Activated T-helper 1 cell treated with anti-CD3 and anti-CD28 coated beads, Interleukin-12 subunit alpha, Interleukin-12 subunit beta, Interleukin-2, Interleukin-4 antibody, amounts not matched to agents 30 ng/mL and 10 ng/mL and 1 ng/mL, durations not matched to agents 14 hours and 24 hours and 36 hours (primary cell): ENCODE data around the gene RPL23. TPM values are rescaled to one million over a fixed set of nuclear protein-coding genes. Genes with fewer than 3 reads are reported as not detected.

Experiments used
- total RNA-seq: library from RNA; stranded (reverse); gene quantifications from 2 replicates; pipeline ENCODE4 v1.2.3, GENCODE V29; 2022

Gene RPL23
- total RNA-seq, 1 donor from 2014 or later, result 1,871 TPM

Other genes starting within 250 kb of the RPL23 start
- 0.22 and 0.44 TPM in 2 replicates for gene SRCIN1, start 247.8 kb downstream of the RPL23 start, total RNA-seq
- 56.5 and 58.8 TPM in 2 replicates for gene EPOP, start 178.8 kb downstream of the RPL23 start, total RNA-seq
- 250 and 252 TPM in 2 replicates for gene MLLT6, start 148.4 kb downstream of the RPL23 start, total RNA-seq
- gene CISD3, start 123.4 kb downstream of the RPL23 start, total RNA-seq, result 39.2 and 41.4 TPM in 2 replicates
- 3.7 and 4.6 TPM in 2 replicates for gene PCGF2, start 105.4 kb downstream of the RPL23 start, total RNA-seq
- 349 and 366 TPM in 2 replicates for gene PSMB3, start 101.0 kb downstream of the RPL23 start, total RNA-seq
- 40.6 and 40.8 TPM in 2 replicates for gene PIP4K2B, start 54.2 kb downstream of the RPL23 start, total RNA-seq
- gene CWC25, start 28.4 kb downstream of the RPL23 start, total RNA-seq, result 28.6 and 30.4 TPM in 2 replicates
- 133 and 135 TPM in 2 replicates for gene LASP1, start 16.3 kb upstream of the RPL23 start, total RNA-seq
- 0.08 TPM in 1 of 2 replicates, not detected in the other for gene FBXO47, start 113.7 kb upstream of the RPL23 start, total RNA-seq